HEK293T (cell line): ENCODE measurements around the gene CYB5R4.
"Not testable (repeated sequence)": the region's sequence is repeated elsewhere in the genome, so short reads cannot be mapped to it uniquely, and the experiment has no call there.

ENCODE experiments used
- BHLHE40 ChIP-seq: fragments of 450-650 bp; IDR thresholded peaks from 2 replicates; pipeline ENCODE4 v1.6.1; 2016; ENCODE audit warnings: mild to moderate bottlenecking, moderate library complexity, borderline replicate concordance
- FOXA1 ChIP-seq: fragments of 450-650 bp; IDR thresholded peaks from 2 replicates; pipeline ENCODE4 v1.6.1; 2016; ENCODE audit warnings: mild to moderate bottlenecking
- FOXK2 ChIP-seq: fragments of 450-650 bp; IDR thresholded peaks from 2 replicates; pipeline ENCODE4 v1.6.1; 2016; ENCODE audit warnings: mild to moderate bottlenecking
- FOXM1 ChIP-seq: fragments of 450-650 bp; IDR thresholded peaks from 2 replicates; pipeline ENCODE4 v1.6.1; 2017; ENCODE audit warnings: mild to moderate bottlenecking, borderline replicate concordance
- LEF1 ChIP-seq: fragments of 450-650 bp; IDR thresholded peaks from 2 replicates; pipeline ENCODE4 v1.6.1; 2017; ENCODE audit warnings: mild to moderate bottlenecking, borderline replicate concordance
- NFRKB ChIP-seq: fragments of 450-650 bp; IDR thresholded peaks from 2 replicates; pipeline ENCODE4 v1.6.1; 2016; ENCODE audit warnings: mild to moderate bottlenecking, moderate library complexity
- SP1 ChIP-seq: fragments of 450-650 bp; IDR thresholded peaks from 2 replicates; pipeline ENCODE4 v1.6.1; 2017
- SUZ12 ChIP-seq: fragments of 450-650 bp; IDR thresholded peaks from 2 replicates; pipeline ENCODE4 v1.6.1; 2016; ENCODE audit warnings: mild to moderate bottlenecking
- TARDBP ChIP-seq: fragments of 450-650 bp; IDR thresholded peaks from 2 replicates; pipeline ENCODE4 v1.6.1; 2016
- ZNF384 ChIP-seq: fragments of 450-650 bp; IDR thresholded peaks from 2 replicates; pipeline ENCODE4 v1.6.1; 2016
- TF ChIP-seq, protein P1 (sequence below): fragments of 450-650 bp; IDR thresholded peaks from 2 replicates; pipeline ENCODE4 v1.6.1; 2016

DNA sequence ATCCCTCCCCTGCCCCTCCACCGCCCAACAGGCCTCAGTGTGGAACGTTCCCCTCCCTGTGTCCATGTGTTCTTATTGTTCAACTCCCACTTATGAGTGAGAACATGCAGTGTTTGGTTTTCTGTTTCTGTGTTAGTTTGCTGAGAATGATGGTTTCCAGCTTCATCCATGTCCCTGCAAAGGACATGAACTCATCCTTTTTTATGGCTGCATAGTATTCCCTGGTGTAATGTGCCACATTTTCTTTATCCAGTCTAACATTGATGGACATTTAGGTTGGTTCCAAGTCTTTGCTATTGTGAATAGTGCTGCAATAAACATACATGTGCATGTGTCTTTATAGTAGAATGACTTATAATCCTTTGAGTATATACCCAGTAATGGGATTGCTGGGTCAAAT, 91.9 kb downstream of the CYB5R4 start:
- TF ChIP-seq, protein P1, sequence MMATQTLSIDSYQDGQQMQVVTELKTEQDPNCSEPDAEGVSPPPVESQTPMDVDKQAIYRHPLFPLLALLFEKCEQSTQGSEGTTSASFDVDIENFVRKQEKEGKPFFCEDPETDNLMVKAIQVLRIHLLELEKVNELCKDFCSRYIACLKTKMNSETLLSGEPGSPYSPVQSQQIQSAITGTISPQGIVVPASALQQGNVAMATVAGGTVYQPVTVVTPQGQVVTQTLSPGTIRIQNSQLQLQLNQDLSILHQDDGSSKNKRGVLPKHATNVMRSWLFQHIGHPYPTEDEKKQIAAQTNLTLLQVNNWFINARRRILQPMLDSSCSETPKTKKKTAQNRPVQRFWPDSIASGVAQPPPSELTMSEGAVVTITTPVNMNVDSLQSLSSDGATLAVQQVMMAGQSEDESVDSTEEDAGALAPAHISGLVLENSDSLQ = not testable (repeated sequence)
- not testable (repeated sequence) for TF ChIP-seq FOXM1, NFRKB, ZNF384, SP1, FOXK2, FOXA1, TARDBP, BHLHE40, SUZ12, LEF1
